Activated T-cell treated with anti-CD3 and anti-CD28 coated beads for 48 hours (primary cell): ENCODE measurements around the gene GFRA1.

Source experiments
- DNase-seq: peaks from one replicate; pipeline ENCODE4 v3.0.0-alpha.2; 2020; ENCODE audit warnings: low read depth

The GFRA1 gene

GRCh38 chr10:116160271-116160670 is 112.7 kb downstream of the GFRA1 start:
- DNase-seq = no peak

DNA sequence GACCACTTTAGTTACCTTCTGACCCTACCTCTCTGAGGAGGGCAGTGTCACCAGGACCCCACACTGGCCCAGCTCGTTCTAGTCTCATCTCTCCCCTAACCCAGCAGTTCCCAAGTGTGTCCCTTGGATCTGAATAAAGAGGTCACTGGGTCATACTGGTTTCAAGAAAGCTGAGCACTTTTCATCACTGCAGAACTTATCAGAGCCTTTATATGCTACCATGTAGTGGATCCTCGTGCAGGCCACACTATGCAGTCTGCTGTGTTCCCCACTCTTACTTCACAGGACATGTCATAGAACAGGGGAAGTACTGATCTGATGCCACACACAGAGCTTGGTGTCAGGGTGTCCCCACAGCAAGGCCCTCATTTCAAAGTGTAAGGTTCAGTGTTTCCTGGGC is 113.8 kb downstream of the GFRA1 start:
- no peak for DNase-seq

DNA sequence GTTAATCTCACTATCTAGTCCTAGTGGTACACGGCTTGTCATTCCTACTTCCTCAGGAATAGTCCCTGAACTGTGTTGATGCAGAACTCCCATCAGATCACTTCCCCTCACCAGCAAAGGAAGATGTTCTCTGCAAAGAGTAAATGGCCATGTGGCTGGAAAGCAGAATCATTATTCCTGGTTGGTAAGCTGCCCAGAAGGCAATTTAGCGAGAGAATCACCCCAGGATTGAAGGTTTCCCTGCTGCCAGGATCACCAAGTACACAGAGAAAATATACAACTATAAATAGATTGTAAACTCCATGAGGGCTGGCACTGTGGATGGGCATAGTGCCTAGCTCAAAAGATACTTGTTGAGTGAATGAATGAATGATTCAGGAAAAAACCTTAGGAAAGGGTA is 115.0 kb downstream of the GFRA1 start:
- no peak for DNase-seq

- no peak for DNase-seq
These were observed 115.5 kb downstream of the GFRA1 start for GRCh38 chr10:116157485-116157884.

DNA sequence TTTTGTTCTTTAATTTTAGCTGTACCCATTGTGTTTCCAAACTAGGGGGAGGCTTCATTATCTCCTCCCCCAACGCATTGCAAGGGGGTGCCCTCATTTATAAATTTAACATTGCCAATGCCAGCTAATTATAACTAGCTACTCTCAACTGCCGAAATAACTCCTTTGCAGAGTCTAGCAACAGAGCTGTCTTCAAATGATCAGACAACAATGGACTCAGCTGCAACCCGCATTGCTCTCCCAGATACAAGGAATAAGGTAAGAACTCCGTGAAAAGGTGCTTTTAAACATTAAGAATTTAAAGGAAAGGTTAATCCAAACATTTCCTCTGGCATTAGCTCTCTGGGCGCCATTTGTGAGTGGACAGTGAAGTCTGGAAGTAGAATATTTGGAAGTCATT is 116.2 kb downstream of the GFRA1 start:
- DNase-seq = no peak

- no peak for DNase-seq
These were observed 117.8 kb downstream of the GFRA1 start for GRCh38 chr10:116155191-116155590.

DNA sequence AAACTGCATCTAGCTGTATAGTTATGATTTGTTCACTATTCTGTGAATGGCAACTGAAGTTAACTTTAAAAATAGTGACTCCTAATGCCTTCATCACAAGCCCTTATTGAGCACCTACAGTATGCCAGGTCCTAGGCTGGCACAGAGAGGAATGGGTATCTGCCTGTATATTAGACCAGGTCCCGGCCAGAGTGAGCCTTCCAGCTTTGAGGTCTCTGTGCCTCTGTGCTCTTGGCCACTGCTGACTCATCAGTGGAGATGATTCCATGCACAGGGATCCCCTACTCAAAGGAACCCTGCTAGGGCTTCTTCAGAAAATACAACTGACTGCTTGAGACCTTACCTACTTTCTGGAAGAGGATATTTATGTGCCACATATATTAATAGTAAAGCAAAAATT is 118.4 kb downstream of the GFRA1 start:
- DNase-seq = no peak

DNA sequence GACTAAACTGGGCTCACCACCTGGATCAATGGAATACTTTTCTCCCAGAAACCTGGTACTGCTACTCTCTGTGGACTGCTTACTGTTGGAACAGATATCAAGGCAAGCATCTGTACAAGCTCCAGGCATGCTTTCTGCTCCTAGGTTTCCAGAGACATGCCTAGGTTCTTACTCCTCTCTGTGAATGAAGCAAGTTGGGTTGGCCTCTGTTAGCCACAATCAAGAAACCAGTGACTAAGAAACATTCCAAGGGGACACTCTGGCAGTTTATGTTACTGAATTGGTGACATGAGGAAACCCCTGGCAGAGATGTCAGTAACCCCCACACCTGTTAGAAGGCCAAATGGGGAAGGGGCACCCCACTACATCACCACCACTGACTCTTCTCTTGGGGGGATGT is 121.9 kb downstream of the GFRA1 start:
- DNase-seq = no peak

DNA sequence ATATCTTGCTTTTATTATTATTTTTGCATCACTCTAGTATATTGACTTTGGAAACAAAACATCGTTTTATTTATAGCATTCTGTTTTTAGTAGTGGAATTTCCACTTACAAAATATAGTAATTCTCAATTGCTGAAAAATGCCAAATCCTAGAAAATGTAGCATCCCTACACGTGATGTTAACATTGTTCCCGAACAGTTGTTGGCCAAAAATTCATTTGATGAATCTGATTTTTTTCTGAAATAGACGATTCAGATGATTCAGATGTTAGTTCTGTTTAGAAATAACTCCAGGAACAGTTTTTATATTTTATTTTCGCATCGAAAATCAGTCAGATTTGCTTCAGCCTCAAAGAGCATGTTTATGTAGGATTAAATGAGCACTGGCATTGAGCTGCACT is 122.4 kb downstream of the GFRA1 start:
- no peak for DNase-seq

DNA sequence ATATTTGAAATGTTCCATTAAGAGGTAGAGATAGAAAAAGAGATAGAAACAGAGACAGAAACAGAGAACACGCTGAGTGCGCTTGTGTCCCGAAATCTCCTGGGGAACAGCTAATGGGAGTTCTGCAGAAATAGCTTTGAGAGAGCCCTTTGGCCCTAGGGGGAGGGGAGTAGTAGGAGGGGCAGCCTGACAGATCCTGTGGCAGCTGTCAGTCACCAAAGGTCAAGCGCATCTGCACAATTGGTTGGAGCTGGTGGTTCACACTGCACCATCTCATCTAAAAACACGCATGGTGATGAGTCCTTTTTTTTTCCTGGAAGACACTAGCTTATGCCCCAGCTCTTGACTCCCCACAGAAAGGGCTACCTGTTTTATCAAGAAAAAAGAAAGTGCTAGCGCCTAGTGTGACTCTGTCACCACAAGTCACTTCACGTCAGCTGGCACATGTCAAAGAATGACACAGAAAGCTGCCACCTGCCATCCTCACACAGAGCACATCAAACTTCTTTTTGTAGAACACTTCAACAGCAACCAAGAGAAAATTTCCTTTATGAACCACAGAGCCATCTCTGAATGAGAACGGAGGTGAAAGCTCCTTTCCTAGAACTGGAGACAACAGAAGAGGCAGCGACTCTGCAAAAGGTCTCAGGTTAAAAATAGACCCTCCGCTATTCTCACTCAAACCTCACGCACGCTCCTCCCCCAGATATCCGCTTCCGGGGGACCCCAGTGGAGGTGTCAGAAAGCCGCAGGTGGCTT is 125.7 kb downstream of the GFRA1 start:
- peak; percentile 13 for DNase-seq

DNA sequence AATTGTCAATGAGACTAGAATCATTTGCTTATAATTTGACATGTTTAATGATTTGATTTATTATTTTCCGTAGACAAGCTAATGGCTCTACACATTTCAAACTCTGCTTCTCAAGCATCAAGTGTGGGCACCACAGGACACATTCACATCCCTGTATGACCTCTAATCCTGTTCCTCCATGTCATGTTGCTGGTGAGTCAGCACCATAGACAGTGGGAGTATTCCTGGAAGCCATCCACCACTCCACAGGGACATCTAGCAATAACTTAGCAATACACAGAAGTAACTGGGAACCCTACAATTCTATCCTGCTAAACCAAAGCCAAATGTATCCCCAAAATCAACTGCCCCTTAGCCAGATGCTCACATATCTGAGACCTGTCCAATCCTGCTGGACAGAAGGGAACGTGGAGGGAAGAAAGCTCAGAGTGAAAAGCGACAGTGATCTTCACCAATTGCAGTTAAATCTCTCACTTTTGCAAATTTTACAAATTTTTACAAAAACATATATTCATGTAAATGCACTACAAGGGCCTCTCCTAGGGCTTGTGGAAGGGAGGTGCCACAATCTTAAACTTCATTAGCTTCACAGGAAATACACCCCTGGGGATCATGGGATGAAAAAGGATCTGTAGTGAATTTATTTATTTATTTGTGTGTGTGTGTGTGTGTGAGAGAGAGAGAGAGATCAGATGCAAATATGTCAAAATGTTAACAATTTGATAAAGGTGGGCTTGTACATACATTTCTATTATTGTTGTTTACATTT is 126.5 kb downstream of the GFRA1 start:
- no peak for DNase-seq

DNA sequence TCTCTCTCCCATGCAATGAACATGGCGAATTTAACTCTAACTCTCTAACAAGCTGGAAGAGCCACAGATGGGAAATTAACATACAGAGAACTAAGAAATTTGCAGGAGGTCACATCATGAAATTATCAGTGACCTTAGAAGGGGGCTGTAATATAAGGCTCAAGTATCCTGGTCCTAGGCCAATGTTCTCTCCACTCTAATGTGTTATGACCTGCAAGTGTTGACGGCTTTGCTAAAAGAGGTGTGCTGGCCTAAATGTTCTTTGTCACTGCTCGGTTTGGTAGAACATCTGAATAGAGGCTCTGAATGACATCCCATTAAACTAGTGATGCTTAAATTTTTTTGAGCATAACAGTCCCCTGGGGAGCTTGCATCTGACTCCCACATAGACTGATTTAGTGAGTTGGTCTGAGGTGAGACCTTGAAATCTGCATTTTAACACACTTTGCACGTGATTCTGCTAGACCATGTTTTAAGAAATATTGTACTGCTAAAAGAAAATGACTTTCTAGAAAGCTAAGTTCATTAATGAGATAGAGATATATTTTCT is 129.3 kb downstream of the GFRA1 start:
- DNase-seq = no peak

DNA sequence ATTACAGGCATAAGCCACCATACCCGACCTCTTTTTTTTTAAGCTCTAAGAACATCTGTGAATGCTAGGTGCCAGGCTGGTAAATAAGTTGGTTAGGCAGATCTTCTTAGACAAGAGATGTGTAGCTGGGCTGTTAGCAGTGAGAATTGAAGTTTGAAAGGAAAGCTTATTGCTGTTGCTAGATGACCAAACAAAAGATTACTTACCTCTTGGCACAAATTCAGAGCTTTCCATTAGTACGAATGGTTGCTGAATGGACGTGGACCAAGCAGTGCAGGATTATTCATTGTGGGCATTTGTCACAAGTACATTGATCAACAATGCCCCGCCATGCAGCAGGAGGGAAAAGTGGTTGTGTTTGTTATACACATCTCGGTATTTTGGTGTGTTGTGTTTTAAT is 131.2 kb downstream of the GFRA1 start:
- no peak for DNase-seq

DNA sequence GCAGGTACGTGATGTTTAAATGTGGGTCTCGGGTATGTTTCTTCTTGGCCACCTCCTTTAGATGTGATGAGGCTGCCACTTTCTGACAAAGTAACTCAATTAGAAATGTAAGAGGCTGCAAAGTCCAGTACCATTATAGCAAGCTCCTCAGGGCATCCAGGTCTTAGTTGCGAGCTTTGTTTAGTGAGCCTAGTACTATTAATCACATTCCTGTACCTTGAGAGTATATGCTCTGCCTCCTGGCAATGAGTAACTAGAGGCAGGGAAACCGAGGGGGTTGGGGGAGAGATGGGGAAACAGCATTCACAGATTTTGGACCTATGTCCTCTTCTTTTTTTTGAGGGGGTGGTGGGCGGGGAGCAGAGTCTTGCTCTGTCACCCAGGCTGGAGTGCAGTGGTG is 131.8 kb downstream of the GFRA1 start:
- DNase-seq = no peak

DNA sequence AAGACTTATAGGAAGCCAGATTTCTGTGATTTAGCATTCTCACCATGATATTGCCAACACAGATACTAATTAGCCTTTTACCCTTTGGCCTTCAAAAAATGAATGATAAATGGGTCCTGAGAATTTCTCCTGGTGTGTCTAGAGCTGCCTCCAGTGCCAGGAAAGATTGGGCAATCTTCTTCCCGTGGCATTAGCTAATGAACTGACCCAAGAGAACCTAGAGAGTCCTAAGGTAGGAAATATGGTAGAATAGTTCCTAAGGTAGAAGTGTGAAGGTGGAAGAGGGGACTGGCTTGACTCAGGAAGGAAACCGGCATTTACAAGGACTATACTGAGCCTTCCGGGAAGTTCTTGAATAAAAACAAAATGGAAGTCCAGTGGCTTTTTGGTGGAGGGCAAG is 133.1 kb downstream of the GFRA1 start:
- DNase-seq = no peak

- DNase-seq = no peak
These were observed 134.1 kb downstream of the GFRA1 start for GRCh38 chr10:116138897-116139296.

- no peak for DNase-seq
These were observed 136.7 kb downstream of the GFRA1 start for GRCh38 chr10:116136261-116136660.

GRCh38 chr10:116134322-116134721 is 138.7 kb downstream of the GFRA1 start:
- no peak for DNase-seq

- DNase-seq = no peak
These were observed 139.4 kb downstream of the GFRA1 start for GRCh38 chr10:116133634-116134033.

DNA sequence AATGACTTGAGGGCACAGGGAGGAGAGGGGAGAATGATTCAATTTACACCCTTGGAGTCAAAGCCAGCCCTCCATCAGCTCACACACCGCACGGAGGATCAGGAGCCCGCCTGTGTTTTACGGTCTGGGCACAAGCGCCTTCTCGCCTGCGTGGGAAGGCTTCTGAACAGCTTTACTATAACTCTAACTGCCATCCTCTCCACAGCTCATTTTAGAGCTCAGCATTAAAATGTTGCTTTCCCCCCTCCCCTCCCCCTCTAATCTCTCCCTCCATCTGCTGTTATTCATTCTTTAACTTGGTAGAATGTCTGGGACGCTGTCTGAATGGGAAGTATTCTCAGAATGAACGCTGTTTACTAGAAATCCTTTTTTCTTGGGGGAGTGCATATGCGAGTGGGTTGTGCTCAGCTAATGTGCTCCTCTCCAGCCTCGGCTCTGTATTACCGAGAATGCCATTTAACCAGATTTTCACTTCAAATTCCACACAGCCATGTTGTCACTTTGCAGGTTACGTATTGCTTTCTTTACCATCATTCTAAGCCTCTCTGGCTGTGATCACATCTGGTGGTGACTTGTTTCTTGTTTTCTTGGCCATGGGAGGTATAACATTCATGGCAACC is 140.1 kb downstream of the GFRA1 start:
- no peak for DNase-seq

DNA sequence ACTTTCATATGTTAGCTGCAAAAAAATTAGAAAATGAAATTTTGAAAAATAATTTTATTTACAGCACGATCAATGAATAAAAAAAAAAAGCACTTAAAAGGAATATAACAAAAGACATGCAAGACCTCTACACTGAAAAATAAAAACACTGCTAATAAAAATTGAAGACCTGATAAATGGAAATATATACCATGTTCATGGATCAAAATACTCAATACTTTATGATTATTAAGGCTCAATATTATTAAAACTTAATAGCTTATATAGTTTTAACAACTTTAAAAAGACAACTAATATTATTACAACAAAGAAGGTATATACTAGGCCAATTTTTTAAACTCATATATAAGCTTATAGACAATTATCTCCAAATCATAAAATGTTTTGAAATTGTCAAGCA is 143.0 kb downstream of the GFRA1 start:
- DNase-seq = no peak

- DNase-seq = no peak
These were observed 145.9 kb downstream of the GFRA1 start for GRCh38 chr10:116126954-116127695.
